ENCODE results near the gene SPAG16.

DNA sequence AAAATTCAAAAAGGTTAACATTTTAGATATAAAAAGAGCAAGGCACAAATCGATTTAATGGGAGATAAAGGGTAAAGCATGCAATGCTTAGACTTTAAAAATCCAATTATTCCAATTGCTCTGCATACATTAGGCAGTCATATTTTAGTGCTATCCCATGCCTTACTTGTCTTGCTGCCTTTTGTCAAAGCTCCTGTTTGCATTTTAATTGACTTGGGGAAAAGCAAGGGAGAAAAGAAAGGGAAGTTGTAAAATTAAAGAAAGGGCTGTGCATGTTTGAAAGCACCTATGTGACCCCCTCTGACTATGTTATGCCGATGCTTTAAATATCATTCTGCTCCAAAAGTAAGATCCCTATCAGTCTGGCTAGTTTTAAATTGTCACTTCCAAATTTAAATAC is 932.9 kb downstream of the SPAG16 start:
- TF ChIP-seq, protein P1, sequence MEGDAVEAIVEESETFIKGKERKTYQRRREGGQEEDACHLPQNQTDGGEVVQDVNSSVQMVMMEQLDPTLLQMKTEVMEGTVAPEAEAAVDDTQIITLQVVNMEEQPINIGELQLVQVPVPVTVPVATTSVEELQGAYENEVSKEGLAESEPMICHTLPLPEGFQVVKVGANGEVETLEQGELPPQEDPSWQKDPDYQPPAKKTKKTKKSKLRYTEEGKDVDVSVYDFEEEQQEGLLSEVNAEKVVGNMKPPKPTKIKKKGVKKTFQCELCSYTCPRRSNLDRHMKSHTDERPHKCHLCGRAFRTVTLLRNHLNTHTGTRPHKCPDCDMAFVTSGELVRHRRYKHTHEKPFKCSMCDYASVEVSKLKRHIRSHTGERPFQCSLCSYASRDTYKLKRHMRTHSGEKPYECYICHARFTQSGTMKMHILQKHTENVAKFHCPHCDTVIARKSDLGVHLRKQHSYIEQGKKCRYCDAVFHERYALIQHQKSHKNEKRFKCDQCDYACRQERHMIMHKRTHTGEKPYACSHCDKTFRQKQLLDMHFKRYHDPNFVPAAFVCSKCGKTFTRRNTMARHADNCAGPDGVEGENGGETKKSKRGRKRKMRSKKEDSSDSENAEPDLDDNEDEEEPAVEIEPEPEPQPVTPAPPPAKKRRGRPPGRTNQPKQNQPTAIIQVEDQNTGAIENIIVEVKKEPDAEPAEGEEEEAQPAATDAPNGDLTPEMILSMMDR (IDR thresholded peaks at IDR 0.05 in 8 of 11, conservative IDR thresholded peaks at IDR 0.05 in 3 of 11) = no peak
- no peak for TF ChIP-seq POLR2AphosphoS5 (IDR thresholded peaks at IDR 0.05)

All from spleen (tissue), 7 donors.